CD4-positive, alpha-beta T cell treated with Interleukin-4 for 1 hour (primary cell): Measurements from ENCODE around the gene ADGRG1.
"Not testable (repeated sequence)": the region's sequence is repeated elsewhere in the genome, so short reads cannot be mapped to it uniquely, and the experiment has no call there.

ENCODE experiments used
- DNase-seq, 2 donors: peaks; one replicate each; pipeline ENCODE4 v3.0.0-alpha.2; 2020 to 2022

Gene ADGRG1

DNA sequence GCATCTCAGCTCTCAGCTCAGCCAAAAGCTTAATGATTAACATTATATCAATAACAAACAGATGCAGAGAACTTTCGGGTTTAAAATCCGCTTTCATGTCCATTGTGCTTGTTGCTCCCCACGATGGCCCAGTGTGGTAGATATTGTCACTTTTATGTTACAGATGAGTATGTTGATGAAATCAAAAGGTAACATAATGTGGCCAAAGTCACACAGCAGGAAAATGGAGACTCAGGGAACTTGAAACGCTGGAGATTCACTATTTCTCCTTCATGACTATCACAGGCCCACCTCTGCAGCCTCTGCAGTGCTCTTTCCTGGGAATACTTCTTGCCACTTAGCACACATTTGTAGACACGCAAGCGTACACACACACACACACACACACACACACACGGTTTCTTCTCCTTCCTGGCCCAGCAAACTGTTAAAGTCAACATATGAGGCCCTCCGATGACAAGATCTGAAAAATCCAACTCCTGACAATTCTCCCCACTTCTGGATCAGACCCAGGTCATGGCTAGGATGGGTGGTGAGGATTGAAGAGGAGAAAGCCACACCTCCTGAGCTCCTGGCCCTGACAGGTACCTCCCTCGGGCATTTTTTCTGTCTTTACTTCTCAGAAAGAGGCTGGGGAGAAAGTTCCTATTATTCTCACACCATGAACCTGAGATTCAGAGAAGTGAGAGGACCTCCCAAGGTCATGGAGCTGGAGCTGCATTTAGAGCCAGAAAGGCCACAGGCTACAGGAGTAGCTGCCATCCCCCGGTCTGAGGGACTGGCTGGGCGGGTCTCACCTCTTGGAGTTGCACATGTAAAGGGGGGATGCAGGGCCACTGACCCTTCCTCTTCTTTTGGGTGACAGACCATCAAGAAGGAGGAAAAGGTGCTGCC, 75.8 kb downstream of the ADGRG1 start:
- DNase-seq, result no peak

DNA sequence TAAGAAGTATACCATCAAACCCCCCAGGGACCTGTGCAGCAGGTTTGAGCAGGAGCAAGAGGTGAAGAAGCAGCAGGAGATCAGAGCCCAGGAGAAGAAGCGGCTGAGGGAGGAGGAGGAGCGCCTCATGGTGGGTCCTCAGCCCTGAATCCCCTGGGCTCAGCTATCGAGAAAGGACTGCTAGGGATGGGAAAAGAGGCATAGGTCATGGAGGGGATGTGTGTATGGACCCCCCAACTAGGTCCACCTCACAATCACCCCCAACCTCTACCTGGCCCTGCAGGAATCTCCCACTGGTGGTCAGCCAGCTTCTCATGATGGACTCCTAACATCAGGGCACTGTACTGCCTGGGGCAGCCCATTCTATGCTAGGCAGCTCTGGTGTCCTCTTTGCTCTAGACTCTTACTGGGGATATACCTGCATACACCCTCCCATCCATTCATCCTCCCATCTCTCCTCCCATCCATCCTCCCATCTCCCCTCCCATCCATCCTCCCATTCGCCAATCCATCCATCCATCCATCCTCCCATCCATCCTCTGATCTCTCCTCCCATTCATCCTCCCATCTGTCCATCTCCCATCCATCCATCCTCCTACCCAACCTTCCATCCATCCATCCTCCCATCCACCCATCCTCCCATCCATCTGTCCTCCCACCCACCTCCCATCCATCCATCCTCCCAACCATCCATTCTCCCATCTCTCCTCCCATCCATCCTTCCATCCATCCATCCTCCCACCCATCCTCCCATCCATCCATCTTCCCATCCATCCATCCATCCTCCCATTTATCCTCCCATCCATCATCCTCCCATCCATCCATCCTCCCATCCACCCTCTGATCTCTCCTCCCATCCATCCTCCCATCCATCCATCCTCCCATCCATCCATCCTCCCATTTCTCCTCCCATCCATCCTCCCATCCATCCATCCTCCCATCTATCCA, 76.7 kb downstream of the ADGRG1 start:
- no peak for DNase-seq

- DNase-seq, result no peak
Measured at GRCh38 chr16:57706717-57707116, 78.3 kb downstream of the ADGRG1 start.

DNA sequence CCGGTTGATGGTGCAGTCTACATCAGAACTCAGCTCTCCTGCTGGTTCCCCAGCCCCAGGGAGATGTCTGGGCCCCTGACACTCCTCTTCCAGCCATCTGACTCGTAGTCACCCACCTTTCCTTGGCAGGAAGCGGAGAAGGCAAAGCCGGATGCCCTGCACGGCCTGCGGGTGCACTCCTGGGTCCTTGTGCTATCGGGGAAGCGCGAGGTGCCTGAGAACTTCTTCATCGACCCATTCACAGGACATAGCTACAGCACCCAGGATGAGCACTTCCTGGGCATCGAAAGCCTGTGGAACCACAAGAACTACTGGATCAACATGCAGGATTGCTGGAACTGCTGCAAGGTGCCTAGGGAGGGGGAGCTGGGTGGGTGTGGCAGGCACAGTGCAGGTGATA, 78.9 kb downstream of the ADGRG1 start:
- no peak for DNase-seq

DNA sequence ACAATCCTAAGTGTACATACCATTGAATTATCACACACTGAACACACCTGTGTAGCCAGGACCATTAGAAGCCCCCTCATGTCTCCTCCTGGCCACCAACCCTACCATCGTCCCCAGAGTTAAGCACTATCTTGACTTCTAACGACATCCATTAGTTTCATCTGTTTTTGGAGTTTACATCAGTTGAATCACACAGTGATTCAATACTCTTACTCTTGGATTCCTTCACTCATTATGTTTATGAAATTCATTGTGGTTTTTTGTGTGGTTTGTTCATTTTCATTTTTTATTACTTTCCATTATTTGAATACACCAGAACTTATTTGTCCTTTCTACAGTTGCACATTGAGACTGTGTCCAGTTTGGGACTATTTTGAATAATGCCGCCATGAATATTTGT, 79.7 kb downstream of the ADGRG1 start:
- DNase-seq, result no peak

DNA sequence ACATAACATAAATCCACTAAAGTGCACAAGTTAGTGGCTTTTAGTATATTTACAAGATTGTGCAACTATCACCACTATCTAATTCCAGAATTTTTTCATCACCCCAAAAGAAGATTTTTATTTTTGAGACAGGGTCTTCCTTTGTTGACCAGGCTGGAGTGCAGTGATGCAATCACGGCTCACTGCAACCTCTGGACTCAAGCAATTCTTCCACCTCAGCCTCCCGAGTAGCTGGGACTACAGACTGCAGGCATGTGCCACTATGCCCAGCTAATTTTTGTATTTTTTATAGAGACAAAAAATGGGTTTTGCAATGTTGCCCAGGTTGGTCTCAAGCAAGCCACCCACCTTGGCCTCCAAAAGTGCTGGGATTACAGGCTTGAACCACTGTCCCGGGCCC, 81.2 kb downstream of the ADGRG1 start:
- DNase-seq, result no peak

DNA sequence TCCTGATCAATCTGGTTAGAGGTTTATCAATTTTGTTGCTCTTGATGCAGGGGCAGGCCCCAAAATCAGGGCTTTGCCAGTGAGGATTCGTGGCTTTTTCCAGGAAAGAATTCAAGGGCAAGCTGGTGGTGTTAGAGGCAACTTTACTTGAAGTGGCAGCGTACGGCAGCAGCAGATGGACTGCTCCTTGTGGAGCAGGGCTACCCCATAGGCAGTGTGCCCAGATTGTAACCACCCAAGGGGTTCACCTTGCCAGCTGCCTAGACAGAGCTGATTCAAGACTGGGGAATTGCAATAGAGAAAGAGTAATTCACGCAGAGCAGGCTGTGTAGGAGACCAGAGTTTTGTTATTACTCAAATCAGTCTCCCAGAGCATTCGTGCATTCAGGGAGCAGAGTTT, 82.9 kb downstream of the ADGRG1 start:
- DNase-seq, result no peak

GRCh38 chr16:57711993-57712392, 83.6 kb downstream of the ADGRG1 start:
- DNase-seq, result no peak

- not testable (repeated sequence) for DNase-seq
Measured at GRCh38 chr16:57712569-57712968, 84.1 kb downstream of the ADGRG1 start.

DNA sequence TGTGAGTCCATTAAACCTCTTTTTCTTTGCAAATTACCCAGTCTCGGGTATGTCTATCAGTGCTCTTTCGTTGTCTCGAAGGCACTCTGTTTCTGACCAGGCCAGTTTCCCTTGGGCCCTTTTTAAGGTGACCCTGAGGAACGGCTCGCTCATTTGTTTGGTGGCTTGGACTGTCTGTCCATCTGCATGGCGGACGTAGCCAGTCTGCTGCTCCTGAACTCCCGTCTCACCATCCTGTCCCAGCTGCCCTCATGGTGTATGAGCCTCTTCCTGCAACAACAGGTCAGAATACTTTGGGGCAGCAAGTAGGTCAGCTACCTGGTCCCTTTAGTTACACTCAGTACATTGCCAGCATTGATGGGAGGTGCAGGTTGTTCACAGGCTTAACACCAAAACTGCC, 85.2 kb downstream of the ADGRG1 start:
- no peak for DNase-seq

DNA sequence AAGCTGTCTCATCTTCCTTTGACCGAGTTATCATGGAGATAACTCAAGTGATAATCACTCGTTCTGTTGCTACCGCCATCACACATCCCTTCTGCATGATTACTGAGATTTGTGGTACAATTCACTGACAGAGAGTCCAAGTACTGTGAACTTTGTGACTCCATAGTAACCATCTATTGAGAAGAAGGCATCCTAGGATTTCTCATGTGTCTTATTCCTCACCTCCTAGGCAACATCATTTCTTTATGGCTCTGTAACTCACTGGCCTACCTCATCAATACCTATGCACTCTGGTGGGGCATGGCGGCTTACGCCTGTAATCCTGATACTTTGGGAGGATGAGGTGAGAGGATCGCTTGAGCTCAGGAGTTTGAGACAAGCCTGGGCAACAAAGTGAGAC, 85.6 kb downstream of the ADGRG1 start:
- no peak for DNase-seq
